Heart left ventricle (tissue), 16 donors: ENCODE results near the gene TRMT44. TPM values are rescaled to one million over a fixed set of nuclear protein-coding genes. Genes with fewer than 3 reads are reported as not detected.

Source experiments
- ATAC-seq, 4 donors: fragments of 200-7000 bp; cut with Tn5 transposase; one replicate each; pipeline ENCODE4 v1.9.1; 2020 to 2022; ENCODE audit warnings: moderate library complexity in 4 of 4, mild to moderate bottlenecking in 3 of 4, moderate number of reproducible peaks in 1 of 4
- DNase-seq, 5 donors: peaks; one replicate each; pipeline ENCODE4 v3.0.0-alpha.2; 2020
- H3K27ac ChIP-seq, 12 donors: fragments of 200-600 bp; sonication (generic) in 4 of 12; one replicate each; pipeline versions ENCODE4 v1.5.0 to v1.8.0; 2016 to 2022; ENCODE audit warnings: mild to moderate bottlenecking in 2 of 12
- H3K27me3 ChIP-seq, 9 donors: fragments of 200-600 bp; sonication (generic) in 2 of 9; one replicate each; pipeline versions ENCODE4 v1.5.1 to v1.8.0; 2016 to 2022; ENCODE audit warnings: mild to moderate bottlenecking in 3 of 9
- H3K36me3 ChIP-seq, 9 donors: fragments of 200-600 bp; sonication (generic) in 2 of 9; one replicate each; pipeline versions ENCODE4 v1.5.0 to v1.8.0; 2018 to 2022; ENCODE audit warnings: mild to moderate bottlenecking in 2 of 9
- H3K4me1 ChIP-seq, 12 donors: fragments of 200-600 bp; sonication (generic) in 4 of 12; one replicate each; pipeline versions ENCODE4 v1.5.0 to v1.8.0; 2016 to 2022; ENCODE audit warnings: mild to moderate bottlenecking in 3 of 12
- H3K4me3 ChIP-seq, 12 donors: fragments of 200-600 bp; sonication (generic) in 4 of 12; one replicate each; pipeline versions ENCODE4 v1.5.0 to v1.8.0; 2017 to 2022; ENCODE audit warnings: mild to moderate bottlenecking in 9 of 12, moderate library complexity in 4 of 12
- H3K9me3 ChIP-seq, 12 donors: fragments of 200-600 bp; sonication (generic) in 4 of 12; one replicate each; pipeline versions ENCODE4 v1.5.0 to v1.8.0; 2016 to 2022; ENCODE audit warnings: mild to moderate bottlenecking in 1 of 12
- CTCF ChIP-seq, 12 donors: fragments of 200-600 bp; sonication (generic) in 4 of 12; IDR thresholded peaks; one replicate each; pipeline versions ENCODE4 v1.5.0 to v1.8.0; 2018 to 2022; ENCODE audit warnings: antibody characterized with exemption in 12 of 12, mild to moderate bottlenecking in 5 of 12
- POLR2A ChIP-seq, 2 donors: fragments of 450-650 bp; IDR thresholded peaks; one replicate each; pipeline ENCODE4 v1.6.1; 2017; ENCODE audit warnings: antibody characterized with exemption in 2 of 2, mild to moderate bottlenecking in 2 of 2, moderate library complexity in 2 of 2
- WGBS, 4 donors: extraction: QIAGEN DNeasy Blood & Tissue Kit in 2 of 4; methylation state at CpG; one replicate each; pipeline versions ENCODE4 v1.1.5 to v1.1.7; 2013 to 2018; 5-methylcytosine and 5-hydroxymethylcytosine counted together
- intact Hi-C, 10 donors: fragments of 100-400 bp; cut with DNase I; formaldehyde crosslinking; loops; one replicate each; pipeline versions ENCODE4 v1.11.1 to v1.14.2; 2022
- polyA plus RNA-seq, 2 donors: library from polyadenylated mRNA; stranded (reverse); fragments of 200-250 nt; gene quantifications; one replicate each; pipeline ENCODE4 v1.2.3, GENCODE V29; 2013
- total RNA-seq, 9 donors: library from RNA; depleted of rRNA in 2 of 9; stranded (reverse); fragments of >200 nt in 2 of 9; fragmentation: NEBNext Ultra II Directional in 3 of 9; extraction: Animal tissue kit (Norgen Biotek cat#: 25700) in 3 of 9; gene quantifications; one replicate each; pipeline versions ENCODE4 v1.1.0 to v1.2.4, GENCODE V29; 2016 to 2023
- donor health status: ischemic (EF 13 %, LVEDD 7.1; RV severe dilation, severe dysfunction).
- donor health status: healthy with polysubstance abuse.
- donor health status: DM: no; HTN: yes; CAD: no.
- donor health status: DM: no; HTN: no; CAD: no.
- donor health status: ischemic (EF 25% LVEDD 6.9; RV normal size, moderate dysfunction).
- donor health status: ischemic (EF 25% LVEDD 5.7; RV mildly dilated, moderate dysfunction).
- donor health status: healthy.
- donor health status: DM: yes; HTN: yes; CAD: no.
- donor health status: ischemic (EF 35%, LVEDD 5.7; RV mildly dilated, moderate dysfunction).
- donor health status: nonischemic (EF 11% LVEDD 7.7; RV severe dilation, severe dysfunction).
- donor health status: DM: yes; HTN: yes; CAD: no.
- donor health status: PGD.
- donor health status: ischemic (EF 29% LVEDD 5.4; RV normal size, mild dysfunction).
- donor health status: nonischemic (EF 23%, LVEDD 6.1; RV moderate dilation, normal function).

TRMT44 gene
- total and polyA plus RNA-seq, 11 donors, result 6.1 to 11.7 (median 8.3) TPM

- 95 to 97% (median 96%) methylated on average over 6 of the region's 6 CpGs for whole genome bisulfite sequencing, 4 donors
- Histone ChIP-seq H3K36me3 (peaks cover 0 to 99% (median 86%) of the 10 kb centered on the region in 9 donors), H3K4me3 (no peak overlapping the region), H3K27me3 (no peaks in the 10 kb centered on the region), H3K4me1 (no peaks in the 10 kb centered on the region), H3K9me3 (no peaks in the 10 kb centered on the region), H3K27ac (no peak overlapping the region)
- no peak for TF ChIP-seq CTCF (IDR thresholded peaks at IDR 0.05)
- no peak for TF ChIP-seq POLR2A (IDR thresholded peaks at IDR 0.05)
- DNase-seq (no peak), ATAC-seq (no peak)
- intact Hi-C loops, result loop anchor here in 1 of 10 donors (10.0 kb wide), 1 partner anchor 453 kb away; no protein-coding TSS in a partner anchor
Observed at GRCh38 chr4:8461616-8462015, 21.0 kb downstream of the TRMT44 start.

- 94 to 98% (median 96%) methylated on average over 9 of the region's 9 CpGs for WGBS, 4 donors
- ATAC-seq (no peak), DNase-seq (no peak)
- no peak overlapping the region for H3K4me3 ChIP-seq
- no peaks in the 10 kb centered on the region for H3K27me3 ChIP-seq
- peaks cover 0 to 99% (median 92%) of the 10 kb centered on the region in 9 donors for H3K36me3 ChIP-seq
- no peaks in the 10 kb centered on the region for H3K9me3 ChIP-seq
- H3K4me1 ChIP-seq, result no peaks in the 10 kb centered on the region
- intact Hi-C loops, result loop anchor here in 1 of 10 donors (10.0 kb wide), 1 partner anchor 451 kb away; no protein-coding TSS in a partner anchor
- H3K27ac ChIP-seq, result no peak overlapping the region
- no peak for TF ChIP-seq CTCF (IDR thresholded peaks at IDR 0.05)
- TF ChIP-seq POLR2A (IDR thresholded peaks at IDR 0.05), result no peak
Observed at GRCh38 chr4:8463811-8464210, 23.2 kb downstream of the TRMT44 start.

GRCh38 chr4:8464381-8464780, 23.8 kb downstream of the TRMT44 start:
- DNase-seq, result no peak
- Histone ChIP-seq H3K4me3 (no peak overlapping the region), H3K36me3 (peaks cover 0 to 99% (median 92%) of the 10 kb centered on the region in 9 donors), H3K9me3 (no peaks in the 10 kb centered on the region), H3K27me3 (no peaks in the 10 kb centered on the region), H3K4me1 (no peaks in the 10 kb centered on the region), H3K27ac (no peak overlapping the region)
- no peak for TF ChIP-seq POLR2A (IDR thresholded peaks at IDR 0.05)
- TF ChIP-seq CTCF (IDR thresholded peaks at IDR 0.05), result no peak
- ATAC-seq, result no peak
- WGBS, 4 donors, result 80 to 86% (median 84%) methylated on average over 14 of the region's 14 CpGs
- intact Hi-C loops, result loop anchor here in 1 of 10 donors (10.0 kb wide), 1 partner anchor 450 kb away; no protein-coding TSS in a partner anchor

GRCh38 chr4:8465615-8466611, 25.3 kb downstream of the TRMT44 start:
- no peak for ATAC-seq
- intact Hi-C loops, result loop anchor here in 4 of 10 donors (5.0 to 10.0 kb wide), 4 partner anchors 81 to 451 kb away; partner anchors contain the start of gene CPZ (in 1 of the 4)
- peaks cover 0 to 93% (median 84%) of the 10 kb centered on the region in 9 donors for H3K36me3 ChIP-seq
- H3K4me1 ChIP-seq, result no peaks in the 10 kb centered on the region
- TF ChIP-seq CTCF (IDR thresholded peaks at IDR 0.05) (no peak), POLR2A (IDR thresholded peaks at IDR 0.05) (no peak)
- 86 to 88% (median 86%) methylated on average over 22 to 31 of the region's 31 CpGs for WGBS, 4 donors
- no peaks in the 10 kb centered on the region for H3K27me3 ChIP-seq
- no peak overlapping the region for H3K4me3 ChIP-seq
- no peak overlapping the region for H3K27ac ChIP-seq
- DNase-seq, result no peak
- H3K9me3 ChIP-seq, result no peaks in the 10 kb centered on the region
